ENCODE results near the gene PIP5K1C.
"Not testable (repeated sequence)": the region's sequence is repeated elsewhere in the genome, so short reads cannot be mapped to it uniquely, and the experiment has no call there.

Gene PIP5K1C

DNA sequence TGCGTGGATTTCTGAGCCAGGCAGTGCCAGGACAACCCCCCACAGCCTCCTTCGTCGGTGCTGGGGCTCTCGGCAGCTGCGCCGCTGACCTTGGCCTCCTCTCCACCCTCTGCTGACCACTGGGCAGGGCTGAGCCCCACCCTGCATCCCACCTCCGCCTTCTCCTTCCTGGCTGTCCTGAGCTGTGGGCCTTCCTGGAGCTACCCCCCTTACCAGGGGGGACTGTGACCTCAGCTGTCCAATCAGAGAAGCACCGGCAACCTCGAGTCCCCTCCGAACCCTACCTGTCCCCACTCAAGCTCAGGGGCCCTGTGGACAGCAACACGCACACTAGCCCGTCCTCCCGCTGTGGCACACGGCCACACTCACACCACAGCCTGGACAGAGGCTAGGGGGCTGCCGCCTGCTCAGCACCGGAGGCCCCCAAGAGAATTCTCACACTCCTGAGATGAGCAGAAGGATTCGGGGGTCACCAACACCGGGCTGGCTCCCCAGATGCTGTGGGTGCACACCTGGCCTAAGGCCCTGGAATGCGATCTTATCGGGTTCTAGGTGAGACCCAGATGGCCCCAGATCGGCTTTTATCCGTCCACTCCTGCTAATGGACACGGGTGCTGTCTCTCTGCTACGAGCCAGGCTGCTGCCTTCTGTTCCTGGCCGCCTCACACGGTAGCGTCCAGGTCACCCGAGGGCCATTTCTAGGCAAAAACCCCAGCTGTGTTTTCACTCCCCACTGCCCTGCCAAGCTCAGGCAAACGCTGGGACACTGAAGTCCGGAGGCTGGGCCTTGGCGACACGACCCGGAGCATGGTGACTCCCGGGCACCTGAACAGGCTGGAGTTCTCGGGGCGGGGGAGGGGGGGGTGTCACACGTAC lies 41.2 kb downstream of the PIP5K1C start:
- no peak for DNase-seq

DNA sequence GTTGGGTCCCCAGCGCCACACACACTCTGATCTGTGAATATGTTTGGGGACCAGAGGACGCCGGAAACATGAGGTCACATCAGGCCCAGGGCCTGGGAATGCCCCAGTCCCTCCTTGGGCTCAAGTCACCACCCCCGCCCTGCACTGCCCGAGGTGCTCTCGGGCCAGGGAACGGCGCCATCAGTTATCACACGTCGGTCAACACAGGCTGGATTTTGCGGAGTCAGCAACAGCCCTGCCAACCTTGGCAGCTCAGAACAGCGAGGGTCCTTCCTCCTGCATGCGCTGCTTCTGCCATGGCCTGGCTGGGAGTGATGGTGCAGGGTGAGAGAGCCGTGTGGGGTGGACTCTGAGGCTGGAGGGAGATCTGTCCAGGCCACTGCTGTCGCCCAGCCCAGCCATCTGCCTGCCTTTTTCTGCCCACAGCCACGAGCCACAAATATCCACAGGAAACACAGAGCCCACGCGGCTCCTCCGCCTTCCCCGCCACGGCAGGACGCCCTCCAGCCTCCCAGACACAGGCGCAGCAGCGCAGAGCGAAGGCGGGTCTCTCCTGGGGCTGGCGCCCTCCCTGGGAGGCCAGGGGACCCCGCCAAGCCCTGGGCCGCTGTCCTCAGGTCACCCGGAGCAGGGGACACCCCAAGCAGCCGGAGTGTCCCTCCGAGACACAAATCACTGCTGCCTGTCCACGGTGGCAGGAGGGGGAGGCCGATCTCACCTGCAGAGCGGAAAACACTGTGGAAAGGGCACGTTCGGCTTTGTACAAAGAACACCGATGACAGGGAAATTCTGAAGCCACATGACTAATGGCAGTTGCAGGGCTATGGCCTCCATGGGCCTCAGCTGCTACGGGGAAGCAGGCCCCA lies 42.0 kb downstream of the PIP5K1C start:
- no peak for DNase-seq

DNA sequence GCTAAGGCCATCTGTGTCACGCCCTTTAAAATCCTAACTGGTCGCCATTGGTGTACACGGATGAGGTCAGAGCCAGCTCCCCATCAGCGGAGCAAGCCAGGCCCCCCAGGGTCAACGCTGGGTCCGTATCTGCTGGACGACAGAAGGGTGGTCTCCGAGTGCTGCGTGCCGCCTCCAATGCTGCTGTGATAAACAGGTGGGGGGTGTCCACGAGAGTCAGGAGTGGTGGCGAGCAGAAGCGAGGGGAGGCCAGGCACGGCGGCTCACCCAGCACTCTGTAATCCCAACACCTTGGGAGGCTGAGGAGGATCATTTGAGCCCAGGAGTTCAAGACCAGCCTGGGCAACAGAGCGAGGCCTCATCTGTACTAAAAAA lies 42.9 kb downstream of the PIP5K1C start:
- no peak for DNase-seq

DNA sequence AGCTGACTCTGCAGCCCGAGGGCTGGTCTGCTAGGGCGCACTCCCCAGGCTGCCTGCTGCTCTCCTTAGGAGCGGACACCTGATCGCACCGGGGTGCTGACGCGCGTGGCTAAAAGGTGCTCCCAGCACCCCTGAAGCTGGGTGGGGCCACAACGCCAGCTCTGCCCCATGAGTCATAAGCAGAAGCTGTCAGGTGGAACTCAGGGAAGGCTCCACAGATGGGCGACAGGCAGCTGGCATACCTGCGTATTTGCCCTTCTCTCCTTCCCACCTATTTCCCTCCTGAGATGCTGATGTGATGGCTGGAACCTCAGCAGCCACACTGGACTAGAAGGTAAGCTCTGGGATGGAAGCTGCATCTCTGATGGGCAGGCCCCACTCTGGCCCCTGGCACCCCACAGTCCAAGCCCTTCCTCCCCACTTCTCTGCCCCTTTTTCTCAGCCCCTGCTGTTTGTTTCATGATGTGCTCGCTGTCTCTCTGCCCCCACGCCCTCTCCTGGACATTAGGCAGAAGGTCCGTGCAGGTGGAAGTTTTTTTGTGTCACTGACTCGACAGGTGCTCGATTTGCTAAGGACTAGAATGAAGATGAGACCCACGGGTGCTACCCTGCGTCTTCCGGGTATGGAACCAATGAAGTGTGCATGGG lies 43.4 kb downstream of the PIP5K1C start:
- no peak for DNase-seq

DNA sequence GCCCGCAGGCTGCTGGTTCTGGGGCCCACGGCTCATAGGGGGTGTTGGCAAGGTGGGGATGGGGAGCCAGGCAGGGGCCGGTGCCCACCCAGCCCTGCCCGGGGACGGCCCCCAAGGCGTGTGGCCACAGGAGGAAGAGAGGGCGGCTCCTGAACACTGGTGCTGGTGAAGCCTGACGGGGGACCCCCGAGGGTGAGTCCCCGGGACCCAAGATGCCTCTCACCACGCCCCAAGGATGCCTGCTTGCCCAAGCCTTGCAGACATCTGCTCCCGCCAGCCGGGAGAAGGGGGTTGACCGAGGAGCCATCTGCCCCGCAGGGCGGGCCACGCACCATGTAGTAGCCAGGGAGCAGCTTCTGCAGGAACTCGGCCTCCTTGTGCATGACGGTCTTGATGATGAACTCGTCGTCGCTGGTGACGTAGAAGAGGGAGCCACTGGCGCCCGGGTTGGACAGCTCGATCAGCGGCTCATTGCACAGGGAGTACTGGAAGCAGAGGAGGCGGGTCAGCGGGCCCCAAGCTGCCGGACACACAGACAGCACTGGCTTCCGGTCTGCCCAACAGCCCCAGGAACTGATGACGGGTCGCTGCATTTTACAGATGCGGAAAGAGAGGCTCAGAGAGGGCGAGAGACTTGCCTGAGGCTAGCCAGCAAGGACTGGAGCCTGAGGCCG lies 44.1 kb downstream of the PIP5K1C start:
- DNase-seq = peak; percentile 91 to 98

DNA sequence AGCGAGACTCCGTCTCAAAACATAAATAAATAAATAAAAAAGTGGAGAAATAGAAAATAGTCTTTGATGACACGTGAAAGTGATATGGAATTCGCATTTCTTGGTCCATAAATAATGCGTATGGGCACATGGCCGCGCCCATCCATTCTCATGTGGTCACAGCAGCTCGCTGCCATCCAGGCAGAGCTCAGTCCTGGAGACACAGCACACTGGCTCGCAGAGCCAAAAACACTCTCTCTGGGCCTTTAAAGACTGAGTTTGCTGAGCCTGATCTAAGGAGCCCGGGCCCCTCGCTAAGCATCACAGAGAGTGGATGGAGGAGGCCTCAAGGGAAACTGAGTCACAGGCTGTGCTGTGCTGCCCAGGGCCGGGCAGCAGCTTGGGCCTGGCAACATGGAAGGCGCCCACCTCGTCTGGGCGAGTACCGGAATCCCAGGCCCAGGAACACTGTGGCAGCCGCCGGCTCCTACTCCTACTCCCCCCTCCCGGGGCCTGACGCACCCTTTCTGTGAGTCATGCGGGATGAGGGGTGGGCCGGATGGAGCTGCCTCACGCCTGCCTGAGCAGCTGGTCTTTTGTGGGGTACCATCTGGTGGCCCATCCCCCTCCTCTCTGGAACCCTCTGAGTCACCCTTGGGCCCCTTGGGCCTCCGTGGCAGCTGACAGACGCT lies 44.7 kb downstream of the PIP5K1C start:
- peak; percentile 99 for DNase-seq

DNA sequence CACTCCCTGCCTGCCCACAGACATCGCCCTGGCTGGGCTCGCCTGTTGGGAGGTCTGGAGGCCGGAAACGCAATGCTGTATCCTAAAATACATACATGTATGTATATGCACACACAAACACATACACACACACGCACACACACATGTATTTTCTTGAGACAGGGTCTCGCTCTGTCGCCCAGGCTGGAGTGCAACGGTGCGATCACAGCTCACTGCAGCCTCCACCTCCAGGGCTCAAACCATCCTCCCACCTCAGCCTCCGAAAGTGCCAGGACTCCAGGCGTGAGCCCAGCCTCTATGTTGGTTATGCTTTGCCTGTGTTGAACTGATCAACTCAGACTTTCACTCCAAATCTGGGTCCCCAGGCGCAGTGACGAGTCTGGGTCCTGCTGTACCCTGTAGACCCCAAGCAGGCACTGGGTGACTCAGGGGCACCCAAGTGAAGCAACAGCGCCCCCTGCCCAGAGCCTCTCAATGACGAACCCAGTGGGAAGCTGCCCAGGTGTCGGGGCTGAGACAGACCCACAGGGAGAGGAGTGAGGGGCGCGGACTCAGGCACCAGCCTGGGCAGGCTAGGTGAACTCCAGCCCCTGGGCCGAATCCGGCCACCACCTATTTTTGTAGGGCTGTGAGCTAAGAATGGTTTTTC lies 46.3 kb downstream of the PIP5K1C start:
- peak in 1 of 2 experiments; percentile 30 for DNase-seq

DNA sequence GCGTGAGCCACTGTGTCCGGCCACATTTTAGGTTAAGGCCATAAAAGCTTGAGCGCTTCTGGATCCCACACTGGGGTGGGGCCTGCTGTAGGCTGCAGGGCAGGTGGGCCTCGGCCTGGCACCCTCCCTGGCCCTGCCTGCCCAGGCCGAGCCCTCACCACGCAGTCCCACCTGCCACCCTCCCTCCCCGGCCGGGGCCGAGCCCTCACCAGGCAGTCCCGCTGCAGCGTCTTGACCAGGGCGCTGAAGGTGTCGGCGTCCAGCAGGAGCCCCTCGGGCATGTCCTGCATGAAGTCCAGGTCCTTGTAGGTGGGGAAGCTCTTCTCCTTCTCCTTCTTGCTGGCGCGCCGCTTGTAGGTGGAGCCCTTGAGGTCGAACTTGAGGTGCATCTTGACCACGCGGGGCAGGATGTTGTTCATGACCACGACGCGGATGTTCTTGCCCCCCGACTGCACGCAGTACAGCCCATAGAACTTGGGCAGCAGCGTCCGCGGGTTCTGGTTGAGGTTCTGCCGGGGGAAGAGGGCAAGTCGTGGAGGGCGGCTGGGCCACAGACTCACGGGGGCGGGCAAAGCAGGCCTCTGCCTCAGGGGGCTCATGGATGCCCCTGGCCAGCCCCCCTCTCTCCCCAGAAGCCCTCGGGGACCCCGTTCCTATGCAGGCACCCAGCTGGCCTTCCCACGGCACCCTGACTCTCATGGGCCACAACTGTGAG lies 47.0 kb downstream of the PIP5K1C start:
- DNase-seq = no peak

DNA sequence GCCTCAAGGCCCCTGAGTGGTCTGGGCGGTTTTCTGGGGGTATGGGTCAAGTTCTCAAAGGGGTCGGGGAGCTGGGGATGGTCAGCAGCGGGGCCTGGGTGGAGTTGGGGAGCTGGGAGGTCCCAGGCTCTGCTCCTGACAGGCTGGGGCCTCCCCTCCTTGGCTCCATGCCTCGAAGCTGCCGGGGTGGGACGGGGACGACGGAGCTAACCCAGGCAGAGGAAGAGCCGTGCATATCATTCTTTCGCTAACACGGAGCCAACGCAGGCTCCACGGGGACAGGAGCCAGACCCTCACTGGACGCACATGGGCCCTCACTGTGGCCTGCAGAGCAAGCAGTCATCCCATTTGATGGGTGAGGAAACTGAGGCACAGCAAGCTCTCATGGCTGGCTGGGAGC lies 47.8 kb downstream of the PIP5K1C start:
- DNase-seq = no peak

DNA sequence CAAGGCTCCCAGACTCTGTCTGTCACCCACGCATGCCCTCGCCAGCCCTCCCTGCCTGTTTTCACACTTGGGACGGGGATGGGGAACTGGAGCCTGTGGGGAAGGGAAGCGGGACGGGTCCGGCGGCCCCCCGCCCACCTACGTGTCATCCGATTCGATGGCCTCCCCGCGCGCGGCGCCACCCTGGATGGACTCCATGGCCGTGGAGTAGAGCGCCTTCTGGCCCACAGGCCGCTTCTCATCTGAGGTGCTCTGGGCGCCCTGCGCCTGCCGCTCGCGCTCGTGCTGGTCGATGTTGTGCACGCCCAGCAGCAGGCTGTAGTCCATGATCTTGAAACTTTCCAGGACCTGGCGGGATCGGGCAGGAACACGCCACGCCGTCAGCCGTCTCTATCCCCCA lies 48.6 kb downstream of the PIP5K1C start:
- DNase-seq = no peak

DNA sequence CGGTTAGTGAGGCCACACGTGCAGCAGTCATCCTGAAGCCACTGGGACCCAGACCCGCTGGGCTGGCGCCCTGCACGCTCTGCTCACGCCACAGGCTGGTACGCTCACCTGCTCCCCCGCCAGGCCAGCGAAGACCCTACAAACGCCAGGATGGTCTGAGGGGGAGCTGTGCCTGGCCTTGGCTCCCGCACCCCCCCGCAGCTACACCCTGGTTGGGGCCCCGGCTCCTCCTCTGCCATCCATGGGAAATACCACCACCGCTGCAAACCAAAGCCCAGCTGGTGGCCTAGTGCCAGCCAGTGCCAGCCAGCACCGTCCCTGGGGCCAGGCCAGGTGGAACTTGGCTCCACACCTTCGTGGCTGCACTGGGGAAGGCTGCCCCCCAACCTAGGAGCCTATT lies 50.4 kb downstream of the PIP5K1C start:
- DNase-seq = no peak

DNA sequence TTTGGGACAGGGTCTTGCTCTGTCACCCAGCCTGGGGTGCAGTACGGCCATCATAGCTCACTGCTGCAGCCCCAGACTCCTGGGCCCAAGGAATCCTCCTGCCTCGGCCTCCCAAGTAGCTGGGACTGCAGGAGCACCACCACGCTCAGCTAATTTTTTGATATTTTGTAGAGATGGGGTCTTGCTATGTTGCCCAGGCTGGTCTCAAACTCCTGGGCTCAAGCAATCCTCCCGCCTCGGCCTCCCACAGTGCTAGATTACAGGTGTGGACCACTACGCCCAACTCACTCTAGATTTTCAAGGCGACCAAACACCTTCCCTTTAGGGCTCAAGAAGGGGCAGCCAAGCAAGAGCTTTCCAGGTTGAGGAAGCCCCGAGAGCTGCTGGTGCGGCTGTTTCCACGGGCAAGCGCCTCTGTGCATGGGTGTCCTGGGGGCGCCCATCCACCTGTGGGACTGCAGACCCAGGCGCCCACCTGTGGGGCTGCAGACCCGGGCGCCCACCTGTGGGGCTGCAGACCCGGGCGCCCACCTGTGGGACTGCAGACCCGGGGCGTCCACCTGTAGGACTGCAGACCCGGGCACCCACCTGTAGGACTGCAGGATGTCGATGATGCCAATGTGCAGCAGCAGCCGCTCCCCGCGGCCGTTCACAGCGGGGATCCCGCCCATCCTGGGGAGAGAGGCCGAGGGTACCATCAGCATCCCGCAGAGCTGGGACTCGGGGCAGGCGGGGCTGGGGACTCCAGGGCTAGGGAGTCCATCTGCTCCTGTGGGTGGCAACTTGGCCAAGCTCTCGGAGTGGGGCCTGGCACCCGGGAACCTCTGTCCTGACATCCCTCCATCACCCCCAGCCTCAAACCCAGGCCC lies 52.0 kb downstream of the PIP5K1C start:
- DNase-seq = no peak

DNA sequence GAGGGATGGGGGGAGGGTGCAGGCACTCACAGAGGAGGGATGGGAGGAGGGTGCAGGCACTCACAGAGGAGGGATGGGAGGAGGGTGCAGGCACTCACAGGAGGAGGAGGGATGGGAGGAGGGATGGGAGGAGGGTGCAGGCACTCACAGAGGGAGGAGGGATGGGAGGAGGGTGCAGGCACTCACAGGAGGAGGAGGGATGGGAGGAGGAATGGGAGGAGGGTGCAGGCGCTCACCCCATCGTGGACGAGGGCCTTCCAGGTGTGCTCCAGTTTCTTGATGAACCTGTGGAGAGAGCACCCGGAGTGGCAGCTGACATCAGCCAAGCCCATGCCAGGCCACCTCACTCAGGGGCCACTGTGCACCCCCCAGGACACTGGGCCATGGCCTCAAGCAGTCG lies 53.2 kb downstream of the PIP5K1C start:
- DNase-seq = not testable (repeated sequence)

DNA sequence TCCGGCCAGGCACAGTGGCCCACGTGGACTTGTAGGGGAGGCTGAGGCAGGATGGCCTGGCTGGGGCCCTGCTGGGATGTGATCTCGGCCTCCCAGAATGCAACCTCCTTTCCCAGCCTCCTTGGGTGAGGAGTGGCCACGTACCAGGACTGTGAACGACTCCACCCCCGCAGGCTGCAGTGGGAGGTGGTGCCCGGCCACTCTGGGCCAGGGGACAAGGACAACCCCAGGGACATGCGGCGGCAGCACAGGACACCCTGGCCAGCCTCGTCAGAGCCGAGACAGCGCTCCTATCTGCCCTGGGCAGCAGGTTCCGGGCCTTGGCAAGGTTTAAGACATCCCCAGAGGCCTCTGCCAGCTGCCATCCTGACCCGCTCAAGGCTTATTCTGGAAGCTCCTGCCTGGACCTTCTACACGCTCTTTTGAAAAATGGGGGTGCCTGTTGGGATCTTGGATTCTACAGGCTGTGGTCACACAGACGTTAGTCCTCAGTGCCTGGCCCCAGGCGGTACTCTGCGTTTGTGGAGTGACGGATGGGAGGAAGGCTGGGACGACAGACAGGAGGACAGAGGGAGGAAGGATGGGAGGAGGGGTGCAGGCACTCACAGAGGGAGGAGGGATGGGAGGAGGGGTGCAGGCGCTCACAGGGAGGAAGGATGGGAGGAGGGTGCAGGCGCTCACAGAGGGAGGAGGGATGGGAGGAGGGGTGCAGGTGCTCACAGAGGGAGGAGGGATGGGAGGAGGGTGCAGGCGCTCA lies 53.8 kb downstream of the PIP5K1C start:
- no peak for DNase-seq

DNA sequence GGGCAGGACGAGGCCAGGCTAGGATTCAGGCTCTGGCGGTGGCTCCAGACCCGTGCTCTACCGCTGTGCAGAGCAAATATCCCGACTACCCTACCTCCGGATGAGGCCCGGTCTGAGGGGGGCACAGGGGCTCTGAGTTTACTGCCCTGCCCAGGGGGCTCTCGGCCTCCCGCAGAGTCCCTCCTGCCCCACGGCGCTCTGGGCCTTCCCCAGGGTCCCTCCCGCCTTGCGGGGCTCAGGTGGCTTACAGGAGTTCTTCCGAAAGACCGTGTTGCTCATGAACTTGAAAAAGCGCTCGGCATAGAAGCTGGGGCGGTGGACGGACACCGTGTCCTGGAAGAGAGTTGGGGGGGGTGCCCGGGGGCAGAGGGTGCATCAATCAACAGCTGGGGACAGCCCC lies 54.5 kb downstream of the PIP5K1C start:
- DNase-seq = no peak

DNA sequence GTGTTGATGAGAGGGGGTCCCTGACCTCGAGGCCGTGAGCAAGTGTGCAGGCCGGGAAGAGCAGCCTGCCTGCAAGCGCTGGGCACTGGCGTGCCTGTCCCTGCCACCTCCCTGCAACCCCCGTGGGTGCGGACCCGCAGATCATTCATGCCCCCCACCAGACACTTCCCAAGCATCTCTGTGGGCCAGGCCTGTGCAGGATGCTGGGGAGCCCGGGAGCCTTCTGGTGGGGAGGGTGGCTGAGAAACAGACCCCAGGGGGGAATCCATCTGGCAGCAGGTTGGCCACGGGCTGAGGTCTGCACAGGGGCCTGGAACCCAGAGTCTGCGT lies 55.2 kb downstream of the PIP5K1C start:
- DNase-seq = no peak

DNA sequence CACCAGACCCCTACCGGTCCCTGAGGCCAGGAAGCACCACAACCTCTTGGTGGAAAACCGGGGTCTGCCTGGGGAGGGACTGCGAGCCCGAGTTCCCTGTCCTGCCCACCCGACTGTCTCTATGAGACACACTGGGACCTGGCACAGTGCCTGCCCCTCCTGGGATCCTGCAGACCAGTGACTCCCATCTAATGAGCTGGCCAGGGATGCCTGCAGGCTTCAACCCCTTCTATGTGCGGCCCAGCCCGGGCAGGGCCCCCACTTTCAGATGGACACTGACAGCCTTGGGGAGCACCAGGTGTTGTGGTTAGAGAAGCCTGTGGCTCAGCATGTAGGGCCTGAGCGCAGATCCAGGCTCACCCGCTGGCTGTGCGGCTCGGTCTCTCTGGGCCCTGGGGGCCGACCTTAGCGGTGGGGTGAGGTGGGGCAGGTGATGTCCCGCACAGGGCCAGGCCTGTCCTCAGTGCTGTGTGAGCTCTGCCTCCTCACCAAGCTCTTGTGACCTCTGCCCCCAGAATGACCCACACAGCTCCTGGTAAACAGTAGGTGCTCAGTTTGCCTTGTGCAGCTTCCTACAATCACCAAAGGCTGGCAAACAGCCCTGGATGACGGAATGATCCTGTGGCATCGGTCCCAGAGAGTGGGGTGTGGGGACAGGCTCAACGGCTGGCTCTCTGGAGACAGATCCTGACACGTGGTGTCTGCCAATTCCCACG lies 55.8 kb downstream of the PIP5K1C start:
- no peak for DNase-seq

DNA sequence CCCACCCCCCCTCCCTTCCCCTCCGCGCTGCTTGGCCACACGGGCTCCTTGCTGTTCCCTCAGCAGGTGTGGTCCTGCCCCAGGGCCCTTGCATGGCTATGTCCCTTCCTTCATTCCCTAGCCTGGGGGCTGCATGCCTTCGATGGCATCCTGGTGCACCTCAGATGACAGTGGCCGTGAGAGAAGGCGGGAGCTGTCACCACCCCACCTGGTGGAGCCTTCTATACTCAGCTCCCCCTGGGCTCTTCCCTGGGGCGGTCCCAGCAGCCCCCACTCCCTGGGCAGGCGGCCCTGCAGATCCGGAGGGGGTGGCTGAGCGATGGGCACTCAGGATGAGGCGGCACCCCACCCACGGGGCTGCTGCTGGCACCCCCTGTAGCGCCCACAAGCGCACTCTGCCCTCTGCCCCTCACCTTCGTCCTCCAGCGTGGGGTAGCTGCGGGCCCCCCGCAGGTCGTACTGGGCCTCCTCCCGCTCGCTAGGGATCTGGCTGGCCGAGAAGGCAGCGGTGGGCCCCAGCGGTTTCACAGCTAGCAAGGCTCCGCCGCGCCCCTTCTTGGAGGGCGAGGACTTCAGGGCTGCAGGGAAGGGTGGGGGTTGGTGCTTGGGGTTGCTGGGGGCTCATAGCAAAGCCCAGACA lies 56.5 kb downstream of the PIP5K1C start:
- no peak for DNase-seq

Measured in NCI-H524 (cell line).